Mucosa of descending colon (tissue), 3 donors: ENCODE results near the gene FADS2. TPM values are rescaled to one million over a fixed set of nuclear protein-coding genes. Genes with fewer than 3 reads are reported as not detected.

Source experiments
- ATAC-seq: fragments of 200-7000 bp; cut with Tn5 transposase; one replicate; pipeline ENCODE4 v1.9.1; 2020; ENCODE audit warnings: mild to moderate bottlenecking, moderate library complexity
- DNase-seq, 3 donors: peaks; one replicate each; pipeline ENCODE4 v3.0.0-alpha.2; 2020
- H3K36me3 ChIP-seq: fragments of 200-600 bp; one replicate; pipeline ENCODE4 v1.8.0; 2021; ENCODE audit warnings: low read depth, mild to moderate bottlenecking
- H3K4me1 ChIP-seq: fragments of 200-600 bp; one replicate; pipeline ENCODE4 v1.8.0; 2021; ENCODE audit warnings: low read depth, mild to moderate bottlenecking
- H3K4me3 ChIP-seq: fragments of 200-600 bp; one replicate; pipeline ENCODE4 v1.8.0; 2021; ENCODE audit warnings: mild to moderate bottlenecking
- H3K9me3 ChIP-seq: fragments of 200-600 bp; one replicate; pipeline ENCODE4 v1.8.0; 2021; ENCODE audit warnings: mild to moderate bottlenecking
- intact Hi-C, 2 donors: fragments of 100-400 bp; cut with DNase I in 1 of 2; cut with micrococcal nuclease in 1 of 2; formaldehyde crosslinking; loops; one replicate each; pipeline versions ENCODE4 v1.11.0 to v1.11.1; 2022; cut with DNase I, micrococcal nuclease
- total RNA-seq, 3 donors: library from RNA; stranded (reverse); fragmentation: NEBNext Ultra II Directional in 2 of 3; extraction: Animal tissue kit (Norgen Biotek cat#: 25700) in 2 of 3; gene quantifications; one replicate each; pipeline versions ENCODE4 v1.2.1 to v1.2.4, GENCODE V29; 2021 to 2023
- TF ChIP-seq, protein P1 (sequence below): fragments of 200-600 bp; IDR thresholded peaks from one replicate; pipeline ENCODE4 v1.8.0; 2022; ENCODE audit warnings: antibody characterized with exemption, mild to moderate bottlenecking
- donor health status: DM: no; HTN: no; CAD: no; lungs with moderate emphysema.
- donor health status: DM: no; HTN: no; CAD: no.
- donor health status: DM: no; HTN: yes; CAD: no.

Gene FADS2
- total RNA-seq, 3 donors from 2014 or later = 2.5 to 29.3 (median 8.6) TPM

GRCh38 chr11:61784506-61784805, 43.6 kb upstream of the FADS2 start:
- Histone ChIP-seq H3K36me3 (no peaks in the 10 kb centered on the region), H3K4me3 (no peak overlapping the region), H3K4me1 (no peaks in the 10 kb centered on the region), H3K9me3 (no peaks in the 10 kb centered on the region)
- ATAC-seq = no peak
- intact Hi-C loops = no loop called here
- TF ChIP-seq, protein P1, sequence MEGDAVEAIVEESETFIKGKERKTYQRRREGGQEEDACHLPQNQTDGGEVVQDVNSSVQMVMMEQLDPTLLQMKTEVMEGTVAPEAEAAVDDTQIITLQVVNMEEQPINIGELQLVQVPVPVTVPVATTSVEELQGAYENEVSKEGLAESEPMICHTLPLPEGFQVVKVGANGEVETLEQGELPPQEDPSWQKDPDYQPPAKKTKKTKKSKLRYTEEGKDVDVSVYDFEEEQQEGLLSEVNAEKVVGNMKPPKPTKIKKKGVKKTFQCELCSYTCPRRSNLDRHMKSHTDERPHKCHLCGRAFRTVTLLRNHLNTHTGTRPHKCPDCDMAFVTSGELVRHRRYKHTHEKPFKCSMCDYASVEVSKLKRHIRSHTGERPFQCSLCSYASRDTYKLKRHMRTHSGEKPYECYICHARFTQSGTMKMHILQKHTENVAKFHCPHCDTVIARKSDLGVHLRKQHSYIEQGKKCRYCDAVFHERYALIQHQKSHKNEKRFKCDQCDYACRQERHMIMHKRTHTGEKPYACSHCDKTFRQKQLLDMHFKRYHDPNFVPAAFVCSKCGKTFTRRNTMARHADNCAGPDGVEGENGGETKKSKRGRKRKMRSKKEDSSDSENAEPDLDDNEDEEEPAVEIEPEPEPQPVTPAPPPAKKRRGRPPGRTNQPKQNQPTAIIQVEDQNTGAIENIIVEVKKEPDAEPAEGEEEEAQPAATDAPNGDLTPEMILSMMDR = no peak
- DNase-seq = no peak

- intact Hi-C loops = no loop called here
- DNase-seq (no peak), ATAC-seq (no peak)
- H3K9me3 ChIP-seq = no peaks in the 10 kb centered on the region
- H3K36me3 ChIP-seq = no peaks in the 10 kb centered on the region
- no peak overlapping the region for H3K4me3 ChIP-seq
- TF ChIP-seq, protein P1 = no peak
- H3K4me1 ChIP-seq = no peaks in the 10 kb centered on the region
Observed at GRCh38 chr11:61785837-61786402, 42.2 kb upstream of the FADS2 start.

DNA sequence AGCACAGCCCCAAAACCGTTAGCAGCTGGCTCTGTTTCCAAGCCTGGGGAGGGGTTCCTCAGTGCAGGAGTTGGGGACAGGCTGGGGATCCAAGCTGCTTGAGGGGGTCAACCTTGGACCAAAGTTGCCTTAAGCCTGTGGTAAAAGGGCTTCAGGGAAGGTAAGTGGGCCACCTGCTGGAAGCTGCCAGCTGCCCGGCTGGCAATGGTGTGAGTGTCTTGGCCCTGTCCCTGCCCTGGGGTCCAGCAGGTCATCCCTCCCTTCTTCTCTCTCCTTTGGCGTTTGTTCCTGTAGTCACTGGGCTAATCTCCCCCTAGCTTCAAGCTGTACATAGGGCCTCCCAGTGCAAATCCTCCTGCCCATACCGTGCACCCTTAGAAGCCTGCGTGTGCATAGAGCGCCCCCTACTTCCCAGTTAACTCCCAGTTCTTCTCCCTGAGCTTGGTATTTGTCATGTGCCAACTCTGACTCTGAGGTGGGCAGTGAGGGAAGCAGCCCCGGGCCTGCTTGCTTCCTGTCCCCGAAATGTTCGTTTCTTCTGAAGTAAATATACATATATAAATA, 40.1 kb upstream of the FADS2 start:
- intact Hi-C loops = no loop called here
- no peaks in the 10 kb centered on the region for H3K36me3 ChIP-seq
- TF ChIP-seq, protein P1 = peak; percentile 18

GRCh38 chr11:61791737-61792309, 36.3 kb upstream of the FADS2 start:
- Histone ChIP-seq H3K4me3 (peak overlapping the region; percentile 83), H3K36me3 (no peaks in the 10 kb centered on the region), H3K9me3 (no peaks in the 10 kb centered on the region), H3K4me1 (peaks cover 20% of the 10 kb centered on the region)
- intact Hi-C loops = no loop called here
- DNase-seq (peak in 2 of 3 donors; percentile 64 to 78), ATAC-seq (peak; percentile 66)
- TF ChIP-seq, protein P1 = no peak

More for the DNA sequence above, 40.1 kb upstream of the FADS2 start:
- DNase-seq = peak in 2 of 3 donors; percentile 17 to 65
- H3K4me3 ChIP-seq = no peak overlapping the region
- no peak for ATAC-seq
- H3K4me1 ChIP-seq = peaks cover 8% of the 10 kb centered on the region
- no peaks in the 10 kb centered on the region for H3K9me3 ChIP-seq

DNA sequence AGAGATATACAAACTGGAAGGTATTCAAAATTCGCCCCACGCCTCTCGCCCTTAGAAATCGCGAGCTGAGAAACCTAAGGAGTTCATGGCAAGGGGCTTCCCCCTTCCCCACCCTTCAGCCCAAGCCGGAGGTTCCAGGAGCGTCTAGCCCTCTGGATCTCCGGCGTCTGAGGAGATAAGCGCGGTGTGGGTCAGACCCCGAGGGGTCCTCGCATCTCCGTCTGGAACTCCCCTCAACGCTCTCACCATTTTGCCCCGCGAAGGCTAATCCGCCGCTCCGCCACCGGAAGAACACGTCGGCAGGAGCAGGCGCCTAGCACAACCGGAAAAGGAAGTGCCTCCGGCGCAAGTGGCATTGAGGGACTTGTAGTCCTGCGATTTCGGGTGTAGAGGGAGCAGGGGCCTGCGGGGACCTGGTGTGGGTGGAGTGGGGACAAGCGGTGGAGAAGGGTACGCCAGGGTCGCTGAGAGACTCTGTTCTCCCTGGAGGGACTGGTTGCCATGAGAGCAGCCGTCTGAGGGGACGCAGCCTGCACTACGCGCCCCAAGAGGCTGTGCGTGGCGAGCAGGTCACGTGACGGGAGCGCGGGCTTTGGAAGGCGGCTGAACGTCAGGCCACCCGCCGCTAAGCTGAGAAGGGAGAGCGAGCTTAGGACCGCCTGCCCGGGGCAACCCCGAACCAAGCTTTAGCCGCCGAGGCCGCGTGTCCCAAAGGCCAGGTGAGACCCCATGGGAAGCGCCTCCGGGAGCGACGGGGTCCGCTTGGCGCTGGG, 35.6 kb upstream of the FADS2 start, which contains the start of the genes FEN1 and TMEM258:
Gene FEN1 (plus strand): TSS at position 602 of the 773 bp plus-strand sequence. CDS start 2,451 bp downstream, outside the sequence.
Gene TMEM258 (minus strand): TSS at position 290 of the 773 bp plus-strand sequence. CDS start 41 bp downstream, at position 249.
- peak within 1 kb of the TSS; percentile 83 for H3K4me3 ChIP-seq
- intact Hi-C loops = no loop called here
- no peaks in the 10 kb centered on the region for H3K9me3 ChIP-seq
- DNase-seq (peak; percentile 90 to 93 (median 91)), ATAC-seq (peak; percentile 93)
- no peaks in the 10 kb centered on the region for H3K36me3 ChIP-seq
- TF ChIP-seq, protein P1 = no peak
- peaks cover 20% of the 10 kb centered on the region for H3K4me1 ChIP-seq
